MM.1S (cell line): ENCODE data around the gene LDLRAD4.

Source experiments
- EZH2 ChIP-seq: fragments of 300-600 bp; sonication (generic); optimal IDR thresholded peaks from 2 replicates; pipeline ENCODE3; 2017; ENCODE audit warnings: low read depth, mild to moderate bottlenecking, antibody characterized with exemption, low read length, mixed read lengths
- TF ChIP-seq, protein P1 (sequence below): fragments of 300-600 bp; sonication (generic); IDR thresholded peaks from 2 replicates; pipeline ENCODE4 v1.5.1; 2016; ENCODE audit warnings: antibody characterized with exemption, low read length, mixed read lengths

DNA sequence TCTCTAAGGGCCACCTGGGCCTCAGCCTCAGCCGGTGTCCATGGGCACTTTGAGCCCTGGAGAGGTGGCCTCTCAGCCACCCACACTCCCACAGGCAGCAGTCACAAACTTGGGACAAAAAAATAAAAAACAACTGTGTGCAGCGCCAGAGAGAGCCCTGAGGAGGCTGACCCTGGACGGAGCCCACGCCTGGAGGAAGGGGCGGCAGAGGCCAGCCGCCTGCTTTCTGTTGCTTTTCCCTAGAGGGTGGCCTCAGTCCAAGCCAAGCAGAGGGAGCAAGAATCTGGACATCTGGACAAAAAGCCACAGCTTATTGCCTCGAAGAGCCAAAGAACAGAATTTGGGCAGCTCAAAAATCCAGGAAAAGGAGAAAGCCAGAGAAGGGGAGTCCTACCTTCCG lies 43.3 kb upstream of the LDLRAD4 start:
- TF ChIP-seq, protein P1, sequence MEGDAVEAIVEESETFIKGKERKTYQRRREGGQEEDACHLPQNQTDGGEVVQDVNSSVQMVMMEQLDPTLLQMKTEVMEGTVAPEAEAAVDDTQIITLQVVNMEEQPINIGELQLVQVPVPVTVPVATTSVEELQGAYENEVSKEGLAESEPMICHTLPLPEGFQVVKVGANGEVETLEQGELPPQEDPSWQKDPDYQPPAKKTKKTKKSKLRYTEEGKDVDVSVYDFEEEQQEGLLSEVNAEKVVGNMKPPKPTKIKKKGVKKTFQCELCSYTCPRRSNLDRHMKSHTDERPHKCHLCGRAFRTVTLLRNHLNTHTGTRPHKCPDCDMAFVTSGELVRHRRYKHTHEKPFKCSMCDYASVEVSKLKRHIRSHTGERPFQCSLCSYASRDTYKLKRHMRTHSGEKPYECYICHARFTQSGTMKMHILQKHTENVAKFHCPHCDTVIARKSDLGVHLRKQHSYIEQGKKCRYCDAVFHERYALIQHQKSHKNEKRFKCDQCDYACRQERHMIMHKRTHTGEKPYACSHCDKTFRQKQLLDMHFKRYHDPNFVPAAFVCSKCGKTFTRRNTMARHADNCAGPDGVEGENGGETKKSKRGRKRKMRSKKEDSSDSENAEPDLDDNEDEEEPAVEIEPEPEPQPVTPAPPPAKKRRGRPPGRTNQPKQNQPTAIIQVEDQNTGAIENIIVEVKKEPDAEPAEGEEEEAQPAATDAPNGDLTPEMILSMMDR = no peak
- TF ChIP-seq EZH2 = no peak
